Measurements from ENCODE around the gene FAM217A.
"Not testable (repeated sequence)": the region's sequence is repeated elsewhere in the genome, so short reads cannot be mapped to it uniquely, and the experiment has no call there.

Gene FAM217A, protein sequence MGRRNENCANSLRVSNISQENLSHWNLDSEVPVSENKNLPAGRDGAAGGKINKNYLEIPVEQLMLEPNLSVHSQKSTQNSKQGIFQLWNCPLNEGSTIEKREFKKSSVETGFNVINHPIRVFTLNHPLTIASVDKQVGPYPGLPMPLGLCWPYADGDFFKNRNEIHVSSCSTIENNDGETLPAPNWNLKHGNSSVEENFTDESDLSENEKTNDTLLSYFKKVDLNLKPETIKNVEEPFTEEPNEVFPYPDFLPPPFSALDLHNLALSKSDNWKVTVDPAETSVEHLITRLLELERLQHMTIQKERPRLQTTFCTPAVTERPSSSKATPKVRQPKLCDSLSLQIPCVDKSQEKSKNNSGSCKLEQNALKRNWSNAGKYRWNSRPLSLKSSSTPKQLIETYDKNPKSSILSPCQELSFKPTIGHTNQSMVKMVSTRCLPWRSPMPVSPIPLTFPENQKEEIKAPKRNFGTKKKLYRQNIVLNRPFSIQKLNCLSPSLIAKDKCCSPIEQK

DNA sequence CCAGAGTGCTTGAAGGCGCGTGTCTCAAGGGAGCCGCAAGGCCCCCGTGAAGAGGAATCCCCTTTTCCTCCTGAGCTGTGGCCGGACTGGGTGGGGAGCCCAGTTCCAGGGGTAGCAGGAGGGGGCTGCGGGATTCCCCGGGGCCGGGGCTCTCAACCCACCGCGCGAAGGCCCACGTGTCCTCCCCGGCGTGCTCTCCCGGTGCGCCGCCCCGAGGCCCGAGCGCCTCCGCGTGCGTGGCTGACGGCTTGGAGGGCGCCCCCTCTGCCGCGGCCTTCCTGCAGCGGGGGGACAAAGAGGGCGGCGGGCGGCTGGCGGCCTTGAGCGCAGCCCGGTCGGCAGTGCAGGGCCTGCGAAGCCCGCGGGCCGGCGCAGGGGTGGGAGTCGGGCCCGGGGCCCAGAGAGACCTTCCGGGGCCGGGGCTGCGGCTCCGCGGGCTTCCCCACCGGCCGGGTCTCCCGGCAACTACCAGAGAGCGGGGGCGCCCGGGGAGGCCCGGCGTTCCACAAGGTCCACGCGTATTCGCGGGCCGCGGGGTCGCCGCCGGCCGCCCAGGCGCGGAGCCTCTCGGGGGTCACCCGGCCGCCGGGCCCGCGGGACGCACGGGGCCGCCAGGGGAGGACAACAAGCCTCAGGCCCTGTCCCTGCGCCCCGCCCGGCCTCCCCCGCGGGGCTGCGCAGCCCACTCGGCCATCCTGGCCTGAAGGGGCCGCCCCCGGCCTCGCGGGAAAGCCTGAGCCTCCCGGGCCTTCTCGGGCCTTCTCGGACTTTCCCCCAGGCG is at the start of gene FAM217A:
TSS of gene FAM217A (minus strand) at position 447 of the 781 bp plus-strand sequence. CDS start 1,723 bp downstream, outside the sequence.
- no peak for DNase-seq (ENCODE audit: low read depth in 2 of 2)

DNA sequence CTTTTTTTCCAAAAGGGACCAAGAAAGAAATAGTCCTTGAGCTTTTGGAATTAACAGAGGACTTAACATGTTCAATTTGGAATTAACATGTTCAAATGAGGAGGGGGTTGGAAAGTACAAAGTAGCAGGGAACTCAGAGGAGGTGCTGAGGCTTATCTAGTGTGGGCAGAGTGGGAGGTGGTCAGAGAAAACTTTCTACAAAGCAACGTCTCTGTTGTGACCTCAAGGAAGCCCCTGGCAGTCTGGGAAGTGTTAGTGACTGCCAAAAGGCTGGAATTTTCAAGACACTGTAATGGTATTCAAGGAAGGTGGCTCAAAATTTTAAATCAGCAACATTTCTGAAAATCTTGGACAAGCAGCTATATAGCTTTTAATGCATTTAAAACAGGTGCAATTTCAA is 49.1 kb upstream of the FAM217A start:
- no peak for DNase-seq (ENCODE audit: low read depth in 2 of 2)

DNA sequence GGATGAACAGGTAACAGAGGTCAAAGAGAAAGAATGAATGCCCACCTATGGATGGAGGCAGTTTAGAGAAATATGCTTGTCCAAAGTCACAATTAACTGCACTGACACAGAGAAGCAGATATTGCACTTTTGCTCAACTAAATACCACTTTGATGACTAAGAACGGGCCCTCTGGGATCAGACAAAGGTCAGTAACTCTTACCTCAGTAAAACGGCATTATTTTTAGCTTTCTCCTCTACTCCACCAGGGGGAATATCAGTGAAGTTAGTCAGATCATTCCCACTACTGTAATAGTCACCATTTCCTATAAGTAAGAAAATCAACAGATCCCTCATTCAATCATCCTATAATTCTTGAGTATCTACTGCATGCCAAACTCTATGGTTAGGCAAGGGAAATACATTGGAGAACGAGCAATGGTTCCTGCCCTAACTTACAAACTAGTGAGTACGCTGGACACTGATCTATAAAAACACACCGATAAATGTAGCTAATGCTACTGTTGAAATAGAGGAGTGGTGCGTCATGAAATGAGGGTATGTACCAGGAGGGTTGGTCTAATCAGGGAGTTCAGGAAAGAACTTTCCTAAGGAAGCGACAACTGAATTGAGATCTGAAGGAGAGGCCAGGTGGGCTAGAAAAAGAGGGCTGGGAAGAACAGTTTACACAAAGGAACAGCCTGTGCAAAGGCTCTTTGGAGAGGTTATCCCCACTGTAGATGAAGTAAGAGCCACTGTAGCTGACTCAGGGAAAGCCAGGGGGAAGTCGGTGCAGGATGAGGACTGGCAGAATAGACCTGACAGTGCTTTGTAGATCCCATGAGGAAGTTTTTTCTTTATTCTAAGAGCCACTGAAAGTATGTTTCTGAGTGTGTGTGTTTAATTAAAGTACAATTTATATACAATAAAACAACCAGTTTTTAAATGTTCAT is 47.3 kb upstream of the FAM217A start:
- no peak for DNase-seq (ENCODE audit: low read depth in 2 of 2)

DNA sequence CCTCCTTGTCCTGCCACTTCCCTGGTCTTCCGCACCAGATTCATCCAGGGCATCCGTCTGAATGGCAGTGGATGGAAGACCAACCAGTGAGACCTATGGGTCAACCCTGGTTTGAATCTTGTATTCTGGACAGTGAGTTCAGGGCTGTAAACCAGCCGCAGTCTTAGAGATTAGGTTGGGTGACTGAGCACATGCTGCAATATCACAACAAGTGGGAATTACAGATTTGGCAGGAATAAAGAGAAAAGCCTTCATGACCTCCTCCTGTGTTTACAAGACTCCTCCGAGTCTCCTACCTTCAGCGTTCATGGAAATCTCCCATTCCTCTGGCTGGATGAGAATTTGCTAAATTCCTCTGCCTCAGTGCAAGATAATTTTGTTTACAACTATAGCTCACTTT is 46.6 kb upstream of the FAM217A start:
- no peak for DNase-seq (ENCODE audit: low read depth in 2 of 2)

DNA sequence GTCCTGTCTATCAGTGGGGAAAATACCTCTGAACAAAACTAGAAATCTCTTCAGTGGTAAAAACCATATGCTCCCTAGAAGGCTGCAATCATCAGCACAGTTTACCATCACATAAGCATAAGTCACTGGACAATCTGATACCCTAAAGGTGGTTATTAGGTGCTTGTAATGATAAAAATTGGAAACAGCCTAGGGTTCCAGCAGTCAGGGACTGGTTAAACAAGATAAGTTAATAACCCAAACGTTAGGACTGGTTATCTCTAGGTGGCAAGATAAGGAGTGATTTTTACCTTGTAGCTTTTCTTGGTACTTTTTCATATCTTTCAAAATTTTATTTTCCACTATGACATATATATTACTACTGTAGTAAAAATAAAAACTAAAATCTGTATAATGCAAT is 45.4 kb upstream of the FAM217A start:
- no peak for DNase-seq (ENCODE audit: low read depth in 2 of 2)

DNA sequence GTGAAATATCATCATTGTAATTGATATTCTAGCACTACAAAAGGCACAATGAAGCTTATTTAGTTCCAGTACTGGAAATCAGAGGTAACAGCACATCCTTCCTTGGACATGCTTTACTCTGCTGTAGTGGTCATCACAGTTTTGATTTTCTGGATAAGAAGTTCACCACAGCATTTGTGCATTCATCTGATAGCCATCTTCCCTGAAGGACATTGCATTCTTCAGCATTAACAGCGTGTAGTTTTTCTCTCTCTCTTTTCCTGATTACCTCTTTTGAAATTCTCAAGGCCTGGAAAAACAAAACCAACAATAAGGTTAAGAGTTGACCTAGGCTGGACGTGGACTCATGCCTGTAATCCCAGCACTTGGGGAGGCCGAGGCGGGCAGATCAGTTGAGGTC is 36.8 kb upstream of the FAM217A start:
- no peak for DNase-seq (ENCODE audit: low read depth in 2 of 2)

DNA sequence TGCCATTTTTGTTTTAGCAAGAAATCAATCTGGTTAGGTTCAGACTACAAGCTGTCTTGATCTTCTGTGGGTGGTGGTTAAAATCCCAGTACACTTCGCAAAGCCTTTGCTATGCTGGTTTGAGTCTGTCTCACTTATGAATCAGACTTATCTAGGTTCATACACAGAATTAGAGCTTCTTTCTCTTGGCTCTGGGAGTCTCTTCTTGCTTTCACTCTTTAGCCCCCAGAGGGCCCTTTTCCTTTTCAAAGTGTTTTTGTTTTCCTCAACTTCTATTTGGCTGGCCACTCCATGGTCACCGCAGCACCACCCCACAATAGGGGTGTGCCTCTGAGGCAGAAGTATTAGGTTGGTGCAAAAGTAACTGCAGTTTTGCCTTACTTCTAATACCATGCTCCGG is 35.2 kb upstream of the FAM217A start:
- DNase-seq (ENCODE audit: low read depth in 2 of 2): no peak

DNA sequence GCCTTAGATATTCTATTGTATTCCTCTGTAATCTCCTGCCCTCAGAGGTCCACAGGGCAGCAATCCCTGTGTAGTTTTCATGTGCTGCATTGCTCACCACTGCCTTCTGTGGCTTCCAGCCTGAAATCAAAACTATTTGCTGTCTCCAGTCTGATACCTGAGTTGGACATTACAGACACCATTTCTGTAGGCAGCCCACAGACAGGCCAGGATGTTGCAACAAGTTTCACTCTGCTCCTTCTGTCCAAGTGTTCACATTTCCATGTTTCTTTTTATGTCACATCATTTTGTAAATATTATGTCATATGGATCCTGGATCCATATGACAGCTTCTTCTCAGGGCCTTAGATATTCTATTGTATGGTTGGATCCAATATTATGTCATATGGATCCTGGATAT is 34.7 kb upstream of the FAM217A start:
- DNase-seq (ENCODE audit: low read depth in 2 of 2): no peak

DNA sequence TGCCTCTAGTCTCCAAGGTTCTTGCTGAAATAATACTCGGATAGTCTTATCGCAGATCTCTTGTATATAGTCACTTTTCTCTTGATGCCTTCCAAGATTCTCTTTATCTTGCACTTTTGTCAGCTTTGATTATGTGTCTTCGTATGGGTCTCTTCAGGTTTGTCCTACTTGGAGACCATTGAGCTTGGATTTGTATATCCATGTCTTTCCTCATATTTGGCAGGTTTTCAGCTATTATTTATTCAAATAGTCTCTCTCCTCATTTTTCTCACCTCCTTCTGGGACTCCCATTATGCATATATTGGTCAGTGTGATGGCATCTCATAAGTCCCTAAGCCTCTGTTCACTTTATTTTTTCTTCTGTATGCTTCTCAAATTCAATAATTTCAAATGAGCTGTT is 33.4 kb upstream of the FAM217A start:
- DNase-seq (ENCODE audit: low read depth in 2 of 2): no peak

DNA sequence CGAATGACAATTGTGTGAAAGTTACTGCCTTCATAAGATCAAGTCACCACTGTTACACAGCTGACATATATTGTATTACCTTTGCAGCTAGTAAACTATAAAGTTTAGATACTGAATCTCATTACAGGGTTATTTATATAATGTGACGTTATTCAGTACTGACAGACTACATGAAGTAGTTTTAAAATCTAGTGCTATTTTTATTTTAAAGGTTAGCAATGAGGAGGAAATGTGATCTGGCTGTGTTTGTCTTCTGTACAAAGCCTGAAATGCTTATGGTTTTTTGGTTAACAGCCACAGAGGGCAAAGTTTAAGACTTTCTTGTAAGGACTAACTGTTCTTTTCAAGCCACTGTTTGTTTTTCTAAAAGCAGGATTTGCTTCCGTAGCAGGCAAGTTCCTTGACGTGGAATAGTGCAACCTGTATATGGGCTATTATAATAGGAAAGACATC is 30.5 kb upstream of the FAM217A start:
- not testable (repeated sequence) for DNase-seq (ENCODE audit: low read depth in 2 of 2)

DNA sequence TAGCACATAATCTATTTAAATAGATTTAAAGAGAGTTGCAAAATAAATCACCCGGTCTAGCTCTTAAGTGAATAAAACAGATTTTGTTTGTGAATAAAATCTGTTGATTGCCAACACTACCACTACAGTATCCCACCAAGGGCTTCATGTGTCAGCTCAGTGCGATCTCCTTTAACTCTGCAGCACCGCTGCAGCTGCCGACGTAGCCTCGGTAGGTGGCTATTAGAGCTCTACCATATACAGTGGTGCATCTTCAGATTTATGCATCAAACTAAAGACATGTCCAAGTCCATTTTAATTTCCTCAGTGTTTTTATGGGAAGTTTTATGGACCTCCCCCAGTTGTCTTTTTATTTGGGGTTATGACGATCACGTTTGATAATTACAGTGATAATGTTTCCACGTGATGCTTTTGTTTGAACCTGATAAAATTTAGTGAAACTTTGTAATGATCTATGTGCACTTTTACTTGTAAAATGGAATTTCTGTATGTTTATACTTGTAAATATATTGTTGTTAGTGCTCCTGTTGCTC is 29.7 kb upstream of the FAM217A start:
- no peak for DNase-seq (ENCODE audit: low read depth in 2 of 2)

DNA sequence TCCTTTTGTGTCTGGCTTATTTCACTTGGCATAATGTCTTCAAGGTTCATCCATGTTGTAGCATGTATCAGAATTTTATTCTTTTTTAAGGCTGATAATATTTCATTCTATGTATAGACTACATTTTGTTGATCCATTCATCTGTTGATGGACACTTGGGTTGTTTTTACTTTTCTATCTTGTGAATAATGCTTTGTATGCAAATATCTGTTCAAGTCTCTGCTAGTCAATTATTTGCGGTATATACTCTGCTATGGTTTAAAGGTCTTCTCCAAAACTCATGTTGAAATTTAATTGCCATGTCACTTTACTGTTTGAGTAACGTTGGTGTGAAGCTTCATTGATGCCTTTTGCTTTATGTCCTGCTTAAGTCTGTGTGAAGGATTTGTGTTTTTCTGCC is 28.9 kb upstream of the FAM217A start:
- no peak for DNase-seq (ENCODE audit: low read depth in 2 of 2)

DNA sequence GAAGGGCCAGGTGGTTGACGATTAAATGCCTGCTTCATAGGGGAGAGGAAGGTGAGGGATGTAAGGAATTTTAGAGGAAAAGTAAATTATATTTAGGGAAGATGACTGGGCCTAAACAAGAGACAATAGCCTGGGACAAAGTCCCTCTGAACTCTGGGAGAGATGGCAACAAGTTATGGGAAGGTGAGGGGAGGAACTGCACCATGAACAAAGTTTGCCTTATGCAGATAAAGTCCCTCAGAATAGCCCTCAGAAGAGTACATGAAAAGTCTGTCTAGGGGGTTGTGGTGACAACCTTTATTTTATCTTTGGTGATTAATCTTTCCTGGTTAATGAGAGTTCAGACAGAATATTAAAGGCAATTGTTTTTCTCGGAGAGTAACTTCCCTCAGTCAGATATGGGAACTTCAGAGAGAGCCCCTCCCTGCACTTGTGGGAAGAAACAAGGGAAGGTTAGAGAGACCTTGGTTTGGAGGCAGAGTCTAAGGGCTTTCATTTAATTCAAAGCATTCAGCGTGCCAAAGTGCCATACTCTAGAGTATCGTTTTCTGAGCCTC is 27.1 kb upstream of the FAM217A start:
- no peak for DNase-seq (ENCODE audit: low read depth in 2 of 2)

DNA sequence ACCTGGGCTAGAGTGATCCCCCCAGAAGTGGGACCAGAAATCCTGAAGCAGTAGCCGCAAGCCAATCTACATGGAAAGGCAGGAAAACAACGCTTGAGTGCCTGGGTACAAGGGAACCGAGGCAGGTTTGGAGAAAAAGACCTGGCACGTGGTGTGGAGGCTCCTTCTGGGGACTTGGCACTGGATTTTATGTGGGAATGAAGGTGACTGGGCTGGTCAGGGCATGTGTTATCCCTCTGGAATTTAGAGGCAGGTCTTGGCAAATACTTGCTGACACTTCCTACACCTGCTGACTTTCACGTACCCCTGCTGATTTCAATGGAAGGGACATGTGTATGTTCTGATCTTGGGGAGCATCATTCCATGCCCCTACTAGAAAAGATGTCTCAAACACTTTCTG is 25.0 kb upstream of the FAM217A start:
- DNase-seq (ENCODE audit: low read depth in 2 of 2): no peak

DNA sequence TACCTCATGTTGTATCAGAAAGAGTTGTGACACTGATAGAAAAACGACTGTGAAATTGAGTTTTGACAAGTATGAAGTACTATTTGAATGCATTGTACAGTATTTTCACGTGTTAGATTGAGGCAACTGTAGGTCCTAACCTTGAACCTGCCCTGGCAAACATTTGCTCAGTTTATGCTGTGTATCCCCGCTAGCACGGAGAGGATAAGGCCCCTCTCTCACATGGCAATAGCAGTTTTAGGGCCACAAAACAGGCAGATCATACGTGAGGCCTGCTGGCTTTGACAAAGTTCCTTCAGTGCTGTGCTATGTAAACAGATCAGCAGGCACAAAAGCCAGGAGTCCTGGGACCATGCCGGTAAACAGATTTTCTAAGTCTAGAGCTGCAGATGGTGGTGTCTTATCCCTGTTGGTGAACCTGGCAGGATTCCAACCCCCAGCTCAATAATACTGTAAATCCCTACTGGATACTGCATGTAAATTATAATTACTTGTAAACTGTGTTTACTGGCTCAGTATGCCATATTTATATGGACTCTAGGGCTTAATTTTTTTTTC is 23.8 kb upstream of the FAM217A start:
- no peak for DNase-seq (ENCODE audit: low read depth in 2 of 2)

DNA sequence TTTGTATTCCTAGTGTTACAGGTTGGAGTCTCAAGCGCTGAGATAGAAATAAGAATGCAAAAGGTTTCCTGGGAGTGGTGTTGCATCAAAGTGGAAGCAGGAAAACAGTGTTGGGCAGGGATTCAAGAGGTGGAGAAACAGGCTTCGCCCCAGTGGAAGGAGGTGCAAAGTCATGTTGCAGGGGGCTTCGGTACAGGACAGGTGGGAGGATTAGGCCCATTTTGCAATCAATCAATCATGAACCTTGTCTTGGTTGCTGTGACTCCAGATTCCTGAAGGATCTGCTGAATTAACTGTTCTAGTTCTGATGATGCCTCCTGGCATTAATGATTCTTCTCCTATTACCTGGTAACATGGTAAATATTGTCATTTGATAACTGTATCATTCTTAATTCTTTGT is 22.4 kb upstream of the FAM217A start:
- no peak for DNase-seq (ENCODE audit: low read depth in 2 of 2)

DNA sequence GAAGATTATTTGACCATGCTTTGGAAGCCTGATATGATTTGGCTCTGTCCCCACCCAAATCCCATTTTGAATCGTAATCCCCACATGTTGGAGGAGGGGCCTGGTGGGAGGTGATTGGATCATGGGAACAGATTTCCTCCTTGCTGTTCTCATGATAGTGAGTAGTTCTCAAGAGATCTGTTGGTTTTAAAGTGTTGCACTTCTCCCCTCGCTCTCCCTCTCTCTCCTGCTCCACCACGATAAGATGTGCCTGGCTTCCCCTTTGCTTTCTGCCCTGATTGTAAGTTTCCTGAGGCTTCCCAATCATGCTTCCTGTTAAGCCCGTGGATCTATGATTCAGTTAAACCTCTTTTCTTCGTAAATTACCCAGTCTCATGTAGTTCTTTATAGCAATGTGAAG is 21.7 kb upstream of the FAM217A start:
- DNase-seq (ENCODE audit: low read depth in 2 of 2): no peak

DNA sequence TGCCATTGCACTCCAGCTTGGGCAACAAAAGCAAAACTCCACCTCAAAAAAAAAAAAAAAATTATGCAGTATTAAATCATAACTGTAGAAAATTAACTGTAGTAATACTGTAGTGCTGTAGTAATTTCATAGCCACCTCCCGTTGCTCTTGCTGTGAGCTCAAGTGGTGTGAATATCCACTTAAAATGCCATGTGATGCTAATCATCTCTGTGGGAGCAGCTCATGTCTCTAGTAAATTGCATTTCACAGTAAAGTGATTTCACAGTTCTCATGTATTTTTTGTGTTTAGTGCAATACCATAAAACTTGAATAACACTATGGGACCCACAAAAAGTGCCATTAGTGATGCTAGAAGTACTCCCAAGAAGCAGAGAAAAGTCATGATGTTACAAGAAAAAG is 14.4 kb upstream of the FAM217A start:
- no peak for DNase-seq (ENCODE audit: low read depth in 2 of 2)

DNA sequence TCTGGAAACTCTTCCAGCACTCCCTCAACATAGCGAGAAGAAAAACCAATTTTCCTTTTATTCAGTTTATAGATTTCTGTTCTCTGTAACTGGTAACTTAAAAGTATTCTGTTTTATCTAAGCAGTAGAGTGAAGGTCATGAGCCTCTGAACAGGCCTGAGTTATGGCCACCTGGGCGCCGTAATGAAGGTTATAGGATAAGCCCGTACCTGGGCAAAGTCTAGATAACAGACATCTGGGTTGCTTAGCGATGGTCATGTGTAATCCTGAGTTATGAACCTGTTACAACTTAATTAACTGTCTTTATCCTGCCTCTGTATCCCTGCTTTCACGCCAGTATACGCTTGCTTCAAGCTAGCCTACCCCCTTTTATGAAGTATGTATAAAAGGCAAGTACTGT is 13.0 kb upstream of the FAM217A start:
- no peak for DNase-seq (ENCODE audit: low read depth in 2 of 2)

DNA sequence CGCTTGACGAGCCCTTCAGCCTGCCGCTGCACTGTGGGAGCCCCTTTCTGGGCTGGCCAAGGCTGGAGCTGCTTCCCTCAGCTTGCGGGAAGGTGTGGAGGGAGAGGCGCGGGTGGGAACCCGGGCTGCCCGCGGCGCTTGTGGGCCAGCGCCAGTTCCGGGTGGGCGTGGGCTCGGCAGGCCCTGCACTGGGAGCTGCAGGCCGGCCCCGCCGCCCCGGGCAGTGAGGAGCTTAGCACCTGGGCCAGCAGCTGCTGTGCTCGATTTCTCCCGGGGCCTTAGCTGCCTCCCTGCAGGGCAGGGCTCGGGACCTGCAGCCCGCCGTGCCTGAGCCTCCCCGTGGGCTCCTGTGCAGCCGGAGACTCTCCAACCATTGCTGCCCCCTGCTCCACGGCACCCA is 11.1 kb upstream of the FAM217A start:
- DNase-seq (ENCODE audit: low read depth in 2 of 2): not testable (repeated sequence)

DNA sequence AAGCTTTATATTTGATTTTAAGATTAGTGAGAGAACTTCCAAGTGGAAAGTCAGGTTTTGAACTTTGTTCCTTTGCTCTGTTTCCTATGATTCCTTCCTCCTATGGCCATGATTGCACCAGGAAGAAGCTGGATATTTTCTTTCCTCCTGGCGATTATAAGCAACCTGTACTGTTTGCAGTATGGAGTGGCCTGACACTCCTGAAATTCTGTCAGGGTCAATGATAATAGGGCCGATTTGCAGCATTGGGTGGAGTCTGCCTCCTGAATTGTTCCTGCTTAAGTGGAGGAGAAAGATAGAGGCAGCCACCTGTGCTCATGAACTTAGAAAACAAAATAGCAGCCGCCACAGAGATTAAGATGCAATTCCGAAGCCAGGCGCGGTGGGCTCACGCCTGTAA is 9.8 kb upstream of the FAM217A start:
- no peak for DNase-seq (ENCODE audit: low read depth in 2 of 2)
